HepG2 (cell line): ENCODE measurements around the gene FUT1. TPM values are rescaled to one million over a fixed set of nuclear protein-coding genes. Genes with fewer than 3 reads are reported as not detected.

ENCODE experiments used
- ARID4A ChIP-seq: sonication (generic); formaldehyde crosslinking; IDR thresholded peaks from 2 replicates; pipeline ENCODE4 v1.5.0; 2020; ENCODE audit warnings: mild to moderate bottlenecking, missing genetic modification reagents, borderline replicate concordance
- ATF1 ChIP-seq: IDR thresholded peaks from 2 replicates; pipeline ENCODE4 v1.6.1; 2016; ENCODE audit warnings: mild to moderate bottlenecking, control low read depth
- HNRNPUL1 ChIP-seq: fragments of 200-400 bp; formaldehyde crosslinking; IDR thresholded peaks from 2 replicates; pipeline ENCODE4 v1.6.1; 2017; ENCODE audit warnings: low read depth, mild to moderate bottlenecking, low read length, moderate library complexity
- IKZF1 ChIP-seq: fragments of 450-650 bp; IDR thresholded peaks from 2 replicates; pipeline ENCODE4 v1.7.1; 2016
- KDM3A ChIP-seq: IDR thresholded peaks from 2 replicates; pipeline ENCODE4 v1.6.1; 2018; ENCODE audit warnings: low read depth, missing compliant biosample characterization
- REXO4 ChIP-seq: sonication (generic); formaldehyde crosslinking; IDR thresholded peaks from 2 replicates; pipeline ENCODE4 v1.8.0; 2022; ENCODE audit warnings: missing genetic modification reagents, mild to moderate bottlenecking, borderline replicate concordance
- TMF1 ChIP-seq: sonication (generic); formaldehyde crosslinking; IDR thresholded peaks from 2 replicates; pipeline ENCODE4 v1.8.1; 2022; ENCODE audit warnings: low read depth, missing genetic modification reagents
- TRIM24 ChIP-seq: sonication (generic); formaldehyde crosslinking; IDR thresholded peaks from 2 replicates; pipeline ENCODE4 v1.8.0; 2022; ENCODE audit warnings: mild to moderate bottlenecking, missing genetic modification reagents
- YY1 ChIP-seq: IDR thresholded peaks from 2 replicates; pipeline ENCODE4 v1.6.1; 2011; ENCODE audit warnings: low read length, low read depth, moderate library complexity, mild to moderate bottlenecking; ENCODE audit not compliant: insufficient read depth, insufficient replicate concordance
- ZBTB7A ChIP-seq: sonication (generic); formaldehyde crosslinking; IDR thresholded peaks from 2 replicates; pipeline ENCODE4 v1.8.0; 2022; ENCODE audit warnings: mild to moderate bottlenecking, missing genetic modification reagents
- ZNF253 ChIP-seq: sonication (generic); formaldehyde crosslinking; IDR thresholded peaks from 2 replicates; pipeline ENCODE4 v1.8.0; 2022; ENCODE audit warnings: mild to moderate bottlenecking, missing genetic modification reagents, borderline replicate concordance
- ZNF430 ChIP-seq: sonication (generic); formaldehyde crosslinking; IDR thresholded peaks from 2 replicates; pipeline ENCODE4 v1.9.0; 2021; ENCODE audit warnings: mild to moderate bottlenecking, missing genetic modification reagents
- ZNF709 ChIP-seq: sonication (generic); formaldehyde crosslinking; IDR thresholded peaks from 2 replicates; pipeline ENCODE4 v1.5.0; 2020; ENCODE audit warnings: mild to moderate bottlenecking, missing genetic modification reagents
- ZNF747 ChIP-seq: sonication (generic); formaldehyde crosslinking; IDR thresholded peaks from 2 replicates; pipeline ENCODE4 v1.8.1; 2023; ENCODE audit warnings: missing genetic modification reagents, mild to moderate bottlenecking, borderline replicate concordance
- ZNF83 ChIP-seq: sonication (generic); formaldehyde crosslinking; IDR thresholded peaks from 2 replicates; pipeline ENCODE4 v1.4.0; 2020; ENCODE audit warnings: missing genetic modification reagents, mild to moderate bottlenecking, borderline replicate concordance
- polyA plus RNA-seq, 8 experiments: library from polyadenylated mRNA; depleted of rRNA in 3 of 8; stranded (reverse) in 7 of 8; unstranded in 1 of 8; fragments of >200 nt; fragmentation: Illumina TruSeq in 4 of 8; extraction: Trizol in 4 of 8; gene quantifications; 2 replicates each; pipeline versions ENCODE4 v1.2.1 to v1.2.3, GENCODE V29; 2011 to 2016; ENCODE audit warnings: low read depth in 4 of 8, missing spikeins in 1 of 8, mixed read lengths in 1 of 8; ENCODE audit not compliant: insufficient read depth in 1 of 8
- total RNA-seq, 5 experiments: library from RNA; depleted of rRNA; stranded (reverse); fragments of >200 nt; fragmentation: Illumina TruSeq; extraction: Trizol; gene quantifications; 2 replicates each; pipeline ENCODE4 v1.2.3, GENCODE V29; 2016; ENCODE audit warnings: low read depth in 1 of 5
- TF ChIP-seq, protein P1 (sequence below): sonication (generic); formaldehyde crosslinking; IDR thresholded peaks from 2 replicates; pipeline ENCODE4 v1.4.0; 2020; ENCODE audit warnings: missing genetic modification reagents, borderline replicate concordance
- TF ChIP-seq, protein P2 (sequence below): sonication (generic); formaldehyde crosslinking; IDR thresholded peaks from 2 replicates; pipeline ENCODE4 v1.4.0; 2020; ENCODE audit warnings: missing genetic modification reagents
- TF ChIP-seq, protein P3 (sequence below): sonication (generic); formaldehyde crosslinking; IDR thresholded peaks from 2 replicates; pipeline ENCODE4 v1.4.0; 2020; ENCODE audit warnings: missing genetic modification reagents, borderline replicate concordance
- TF ChIP-seq, protein P4 (sequence below): sonication (generic); formaldehyde crosslinking; IDR thresholded peaks from 2 replicates; pipeline ENCODE4 v1.4.0; 2020; ENCODE audit warnings: missing genetic modification reagents

FUT1 gene
- total and polyA plus RNA-seq, 2 of the 13 experiments (the other 11 are each of a cell fraction or from before 2014, with no cell fraction given): 0.07 to 1.1 TPM

DNA sequence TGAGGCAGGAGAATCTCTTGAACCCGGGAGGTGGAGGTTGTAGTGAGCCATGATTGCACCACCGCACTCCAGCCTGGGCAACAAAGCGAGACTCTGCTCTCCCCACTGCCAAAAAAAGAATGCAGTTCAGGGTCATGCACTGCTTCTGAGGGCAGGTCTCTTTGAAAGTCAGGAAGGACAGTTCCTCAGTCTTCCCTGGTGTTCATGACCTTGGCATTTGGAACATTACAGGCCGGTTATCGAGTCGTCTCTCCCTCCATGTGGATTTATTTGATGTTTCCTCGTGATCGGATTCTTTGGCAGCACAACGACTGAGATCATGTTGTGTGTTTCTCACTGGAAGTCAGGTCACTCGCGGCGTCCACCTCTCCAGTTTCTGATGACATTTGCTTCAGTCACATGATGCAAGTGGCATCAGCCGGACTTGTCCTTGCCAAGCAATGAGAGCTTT, 20.1 kb upstream of the FUT1 start (continued):
- TF ChIP-seq ARID4A (CRISPR knock-in tag): no peak
- TF ChIP-seq KDM3A (CRISPR knock-in tag): no peak
- TF ChIP-seq YY1: no peak
- TF ChIP-seq, protein P1, sequence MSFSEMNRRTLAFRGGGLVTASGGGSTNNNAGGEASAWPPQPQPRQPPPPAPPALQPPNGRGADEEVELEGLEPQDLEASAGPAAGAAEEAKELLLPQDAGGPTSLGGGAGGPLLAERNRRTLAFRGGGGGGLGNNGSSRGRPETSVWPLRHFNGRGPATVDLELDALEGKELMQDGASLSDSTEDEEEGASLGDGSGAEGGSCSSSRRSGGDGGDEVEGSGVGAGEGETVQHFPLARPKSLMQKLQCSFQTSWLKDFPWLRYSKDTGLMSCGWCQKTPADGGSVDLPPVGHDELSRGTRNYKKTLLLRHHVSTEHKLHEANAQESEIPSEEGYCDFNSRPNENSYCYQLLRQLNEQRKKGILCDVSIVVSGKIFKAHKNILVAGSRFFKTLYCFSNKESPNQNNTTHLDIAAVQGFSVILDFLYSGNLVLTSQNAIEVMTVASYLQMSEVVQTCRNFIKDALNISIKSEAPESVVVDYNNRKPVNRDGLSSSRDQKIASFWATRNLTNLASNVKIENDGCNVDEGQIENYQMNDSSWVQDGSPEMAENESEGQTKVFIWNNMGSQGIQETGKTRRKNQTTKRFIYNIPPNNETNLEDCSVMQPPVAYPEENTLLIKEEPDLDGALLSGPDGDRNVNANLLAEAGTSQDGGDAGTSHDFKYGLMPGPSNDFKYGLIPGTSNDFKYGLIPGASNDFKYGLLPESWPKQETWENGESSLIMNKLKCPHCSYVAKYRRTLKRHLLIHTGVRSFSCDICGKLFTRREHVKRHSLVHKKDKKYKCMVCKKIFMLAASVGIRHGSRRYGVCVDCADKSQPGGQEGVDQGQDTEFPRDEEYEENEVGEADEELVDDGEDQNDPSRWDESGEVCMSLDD (CRISPR knock-in tag): no peak
- no peak for TF ChIP-seq ZNF709 (CRISPR knock-in tag)
- TF ChIP-seq IKZF1: no peak
- TF ChIP-seq ZNF430 (CRISPR knock-in tag): no peak; the same call in 1 of the 2 replicates
- TF ChIP-seq TRIM24: no peak
- TF ChIP-seq ZNF747 (CRISPR knock-in tag): no peak
- no peak for TF ChIP-seq ZNF83 (CRISPR knock-in tag)
- no peak for TF ChIP-seq TMF1 (CRISPR knock-in tag)
- TF ChIP-seq, protein P2, sequence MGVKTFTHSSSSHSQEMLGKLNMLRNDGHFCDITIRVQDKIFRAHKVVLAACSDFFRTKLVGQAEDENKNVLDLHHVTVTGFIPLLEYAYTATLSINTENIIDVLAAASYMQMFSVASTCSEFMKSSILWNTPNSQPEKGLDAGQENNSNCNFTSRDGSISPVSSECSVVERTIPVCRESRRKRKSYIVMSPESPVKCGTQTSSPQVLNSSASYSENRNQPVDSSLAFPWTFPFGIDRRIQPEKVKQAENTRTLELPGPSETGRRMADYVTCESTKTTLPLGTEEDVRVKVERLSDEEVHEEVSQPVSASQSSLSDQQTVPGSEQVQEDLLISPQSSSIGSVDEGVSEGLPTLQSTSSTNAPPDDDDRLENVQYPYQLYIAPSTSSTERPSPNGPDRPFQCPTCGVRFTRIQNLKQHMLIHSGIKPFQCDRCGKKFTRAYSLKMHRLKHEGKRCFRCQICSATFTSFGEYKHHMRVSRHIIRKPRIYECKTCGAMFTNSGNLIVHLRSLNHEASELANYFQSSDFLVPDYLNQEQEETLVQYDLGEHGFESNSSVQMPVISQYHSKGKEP: no peak
- no peak for TF ChIP-seq ATF1
- TF ChIP-seq, protein P3, sequence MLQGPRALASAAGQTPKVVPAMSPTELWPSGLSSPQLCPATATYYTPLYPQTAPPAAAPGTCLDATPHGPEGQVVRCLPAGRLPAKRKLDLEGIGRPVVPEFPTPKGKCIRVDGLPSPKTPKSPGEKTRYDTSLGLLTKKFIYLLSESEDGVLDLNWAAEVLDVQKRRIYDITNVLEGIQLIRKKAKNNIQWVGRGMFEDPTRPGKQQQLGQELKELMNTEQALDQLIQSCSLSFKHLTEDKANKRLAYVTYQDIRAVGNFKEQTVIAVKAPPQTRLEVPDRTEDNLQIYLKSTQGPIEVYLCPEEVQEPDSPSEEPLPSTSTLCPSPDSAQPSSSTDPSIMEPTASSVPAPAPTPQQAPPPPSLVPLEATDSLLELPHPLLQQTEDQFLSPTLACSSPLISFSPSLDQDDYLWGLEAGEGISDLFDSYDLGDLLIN (CRISPR knock-in tag): no peak
- no peak for TF ChIP-seq REXO4
- TF ChIP-seq ZNF253 (CRISPR knock-in tag): no peak
- TF ChIP-seq ZBTB7A (CRISPR knock-in tag): no peak
- TF ChIP-seq HNRNPUL1: no peak
- TF ChIP-seq, protein P4, sequence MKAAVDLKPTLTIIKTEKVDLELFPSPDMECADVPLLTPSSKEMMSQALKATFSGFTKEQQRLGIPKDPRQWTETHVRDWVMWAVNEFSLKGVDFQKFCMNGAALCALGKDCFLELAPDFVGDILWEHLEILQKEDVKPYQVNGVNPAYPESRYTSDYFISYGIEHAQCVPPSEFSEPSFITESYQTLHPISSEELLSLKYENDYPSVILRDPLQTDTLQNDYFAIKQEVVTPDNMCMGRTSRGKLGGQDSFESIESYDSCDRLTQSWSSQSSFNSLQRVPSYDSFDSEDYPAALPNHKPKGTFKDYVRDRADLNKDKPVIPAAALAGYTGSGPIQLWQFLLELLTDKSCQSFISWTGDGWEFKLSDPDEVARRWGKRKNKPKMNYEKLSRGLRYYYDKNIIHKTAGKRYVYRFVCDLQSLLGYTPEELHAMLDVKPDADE (CRISPR knock-in tag): no peak
